Bronchial epithelial cell (primary cell): ENCODE data around the gene TAS2R31. TPM values are rescaled to one million over a fixed set of nuclear protein-coding genes. Genes with fewer than 3 reads are reported as not detected.

ENCODE experiments used
- DNase-seq: peaks from one replicate; pipeline ENCODE4 v3.0.0-alpha.2; 2010; ENCODE audit warnings: low read depth
- FAIRE-seq: peaks from 2 replicates; lab custom pipeline; 2011; peaks lifted over from hg19 to GRCh38; lab: Jason Lieb, UNC
- H3K27me3 ChIP-seq: 2 replicates; pipeline ENCODE4 v1.5.1; 2011; ENCODE audit warnings: low read length; ENCODE audit not compliant: control insufficient read depth, insufficient read depth
- H3K36me3 ChIP-seq: 2 replicates; pipeline ENCODE4 v1.5.1; 2011; ENCODE audit warnings: low read length; ENCODE audit not compliant: control insufficient read depth, insufficient read depth
- H3K4me3 ChIP-seq: 2 replicates; pipeline ENCODE4 v1.5.1; 2011; ENCODE audit warnings: mild to moderate bottlenecking, low read depth, low read length, control low read depth
- CTCF ChIP-seq: IDR thresholded peaks from 2 replicates; pipeline ENCODE4 v1.5.1; 2011; ENCODE audit warnings: mild to moderate bottlenecking, moderate library complexity, low read length, control low read depth, inconsistent platforms; ENCODE audit not compliant: insufficient read depth, severe bottlenecking
- total RNA-seq: library from RNA; depleted of rRNA; stranded (reverse); fragments of >200 nt; gene quantifications from 2 replicates; pipeline ENCODE4 v1.2.1, GENCODE V29; 2014

TAS2R31 gene
- total RNA-seq = 1.3 and 2.0 TPM in 2 replicates

GRCh38 chr12:11031307-11031706 lies at the start of gene TAS2R31:
TSS of gene TAS2R31 (minus strand) at chr12:11031407. CDS start at chr12:11031335, 72 bp downstream.
- FAIRE-seq (no peak), DNase-seq (no peak)
- Histone ChIP-seq H3K27me3 (no peaks in the 10 kb centered on the region), H3K36me3 (no peaks in the 10 kb centered on the region), H3K4me3 (no peak within 1 kb of the TSS)
- no peak for TF ChIP-seq CTCF

DNA sequence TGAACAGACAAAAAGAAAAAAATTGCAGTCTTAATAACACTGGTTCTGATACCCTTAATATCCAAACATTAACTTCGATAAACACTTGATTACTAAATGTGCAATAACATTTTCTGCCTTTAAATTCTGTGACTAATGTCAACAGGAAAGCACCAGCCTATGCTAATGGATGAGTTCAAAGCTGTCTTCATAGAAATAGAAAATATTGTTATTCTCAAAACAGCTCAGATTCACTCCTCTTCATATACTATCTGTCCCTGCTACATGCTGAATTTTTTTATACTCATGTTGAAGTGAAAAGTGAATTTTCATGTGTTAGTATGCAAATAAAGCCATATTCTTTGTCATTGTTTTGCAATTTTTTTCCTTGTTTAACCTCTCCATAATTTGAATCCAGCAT lies 47.0 kb upstream of the TAS2R31 start:
- no peak for DNase-seq
- H3K4me3 ChIP-seq = no peak overlapping the region
- no peaks in the 10 kb centered on the region for H3K36me3 ChIP-seq
- TF ChIP-seq CTCF = no peak
- H3K27me3 ChIP-seq = no peaks in the 10 kb centered on the region
- FAIRE-seq = no peak

DNA sequence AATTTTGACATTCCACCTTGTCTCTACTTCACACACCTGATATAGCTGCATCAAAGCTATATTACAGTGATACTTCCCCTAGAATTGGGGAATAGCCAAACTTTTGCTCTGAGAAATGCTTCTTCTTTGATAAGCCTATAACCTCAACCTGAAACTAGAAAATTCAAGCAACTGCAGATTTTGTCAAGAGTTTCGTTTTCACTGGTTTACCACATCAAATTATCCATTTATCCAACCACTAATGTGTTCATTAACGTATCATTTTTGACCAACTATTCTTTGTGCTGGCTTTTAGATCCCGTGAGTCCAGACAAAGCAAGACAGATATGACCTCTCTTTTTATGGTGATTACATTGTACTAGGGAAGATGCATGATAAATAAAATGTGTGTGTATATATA lies 44.4 kb upstream of the TAS2R31 start:
- no peak overlapping the region for H3K4me3 ChIP-seq
- no peak for DNase-seq
- no peaks in the 10 kb centered on the region for H3K27me3 ChIP-seq
- no peak for FAIRE-seq
- no peak for TF ChIP-seq CTCF
- no peaks in the 10 kb centered on the region for H3K36me3 ChIP-seq

- TF ChIP-seq CTCF = no peak
- no peak overlapping the region for H3K4me3 ChIP-seq
- H3K27me3 ChIP-seq = no peaks in the 10 kb centered on the region
- FAIRE-seq = no peak
- no peak for DNase-seq
- H3K36me3 ChIP-seq = no peaks in the 10 kb centered on the region
These were observed 40.2 kb upstream of the TAS2R31 start for GRCh38 chr12:11071414-11071813.

GRCh38 chr12:11070999-11071398 lies 39.8 kb upstream of the TAS2R31 start:
- FAIRE-seq (no peak), DNase-seq (no peak)
- no peaks in the 10 kb centered on the region for H3K36me3 ChIP-seq
- no peak for TF ChIP-seq CTCF
- H3K4me3 ChIP-seq = no peak overlapping the region
- no peaks in the 10 kb centered on the region for H3K27me3 ChIP-seq

- no peaks in the 10 kb centered on the region for H3K27me3 ChIP-seq
- TF ChIP-seq CTCF = no peak
- no peak overlapping the region for H3K4me3 ChIP-seq
- no peaks in the 10 kb centered on the region for H3K36me3 ChIP-seq
- DNase-seq (no peak), FAIRE-seq (no peak)
These were observed 38.7 kb upstream of the TAS2R31 start for GRCh38 chr12:11069854-11070365.
